ENCODE measurements around the gene PRKACB. TPM values are rescaled to one million over a fixed set of nuclear protein-coding genes. Genes with fewer than 3 reads are reported as not detected.
"Not testable (repeated sequence)": the region's sequence is repeated elsewhere in the genome, so short reads cannot be mapped to it uniquely, and the experiment has no call there.

Gene PRKACB
- 10 to 100 TPM; 26.7 to 35.6 (median 33.8) TPM for total RNA-seq

DNA sequence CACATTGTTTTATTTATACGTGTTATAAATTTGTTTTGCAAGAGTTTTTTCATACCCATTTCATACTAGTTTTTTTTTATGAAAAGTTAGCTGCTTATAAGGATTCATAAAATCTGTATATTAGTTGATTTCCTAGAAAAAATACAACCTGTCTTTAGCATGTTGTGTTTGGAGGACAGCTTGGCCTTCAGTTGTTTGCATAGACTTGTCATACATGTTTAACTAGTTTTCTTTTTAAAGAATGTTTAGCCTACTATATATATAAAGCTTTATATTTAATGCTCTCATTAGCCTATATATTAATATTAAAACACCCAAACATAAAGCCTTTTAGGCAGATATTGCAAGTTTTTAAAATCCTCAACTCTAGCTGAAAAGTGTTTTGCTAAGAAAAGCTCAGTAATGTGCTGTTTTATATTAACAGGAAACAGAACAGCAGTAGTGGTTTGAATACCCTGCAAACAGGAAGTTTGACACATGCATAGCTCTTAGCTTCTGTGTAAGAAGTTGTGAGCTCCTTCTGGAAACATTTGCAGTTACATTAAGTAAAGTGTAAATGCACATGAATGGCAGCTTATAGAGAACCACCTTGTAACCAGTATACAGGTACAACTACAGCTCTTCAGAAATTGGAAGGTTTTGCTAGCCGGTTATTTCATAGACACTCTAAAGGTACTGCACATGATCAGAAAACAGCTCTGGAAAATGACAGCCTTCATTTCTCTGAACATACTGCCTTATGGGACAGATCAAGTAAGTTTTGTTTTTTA lies at the start of gene PRKACB:
Gene PRKACB, plus strand, starts transcription at position 476 of the 770 bp plus-strand sequence. Its CDS starts 91 bp downstream, at position 567.
- Histone ChIP-seq H3K36me3 (no peaks in the 10 kb centered on the region), H3K27ac (peak within 1 kb of the TSS in 2 of 3 donors; percentile 24 to 31), H3K9me3 (no peaks in the 10 kb centered on the region), H3K4me1 (peaks cover 10 to 12% of the 10 kb centered on the region in 2 donors), H3K4me3 (replicated peaks in 1 of 3) (no peak within 1 kb of the TSS), H3K27me3 (no peaks in the 10 kb centered on the region)
- 60 to 61% methylated on average over 2 of the region's 2 CpGs for WGBS, 2 donors
- intact Hi-C loops (cut with DNase I): no loop called here
- TF ChIP-seq POLR2A (IDR thresholded peaks at IDR 0.05): peak in 1 of 2 donors; percentile 23
- TF ChIP-seq, protein P1, sequence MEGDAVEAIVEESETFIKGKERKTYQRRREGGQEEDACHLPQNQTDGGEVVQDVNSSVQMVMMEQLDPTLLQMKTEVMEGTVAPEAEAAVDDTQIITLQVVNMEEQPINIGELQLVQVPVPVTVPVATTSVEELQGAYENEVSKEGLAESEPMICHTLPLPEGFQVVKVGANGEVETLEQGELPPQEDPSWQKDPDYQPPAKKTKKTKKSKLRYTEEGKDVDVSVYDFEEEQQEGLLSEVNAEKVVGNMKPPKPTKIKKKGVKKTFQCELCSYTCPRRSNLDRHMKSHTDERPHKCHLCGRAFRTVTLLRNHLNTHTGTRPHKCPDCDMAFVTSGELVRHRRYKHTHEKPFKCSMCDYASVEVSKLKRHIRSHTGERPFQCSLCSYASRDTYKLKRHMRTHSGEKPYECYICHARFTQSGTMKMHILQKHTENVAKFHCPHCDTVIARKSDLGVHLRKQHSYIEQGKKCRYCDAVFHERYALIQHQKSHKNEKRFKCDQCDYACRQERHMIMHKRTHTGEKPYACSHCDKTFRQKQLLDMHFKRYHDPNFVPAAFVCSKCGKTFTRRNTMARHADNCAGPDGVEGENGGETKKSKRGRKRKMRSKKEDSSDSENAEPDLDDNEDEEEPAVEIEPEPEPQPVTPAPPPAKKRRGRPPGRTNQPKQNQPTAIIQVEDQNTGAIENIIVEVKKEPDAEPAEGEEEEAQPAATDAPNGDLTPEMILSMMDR (IDR thresholded peaks at IDR 0.05): no peak
- DNase-seq: no peak

DNA sequence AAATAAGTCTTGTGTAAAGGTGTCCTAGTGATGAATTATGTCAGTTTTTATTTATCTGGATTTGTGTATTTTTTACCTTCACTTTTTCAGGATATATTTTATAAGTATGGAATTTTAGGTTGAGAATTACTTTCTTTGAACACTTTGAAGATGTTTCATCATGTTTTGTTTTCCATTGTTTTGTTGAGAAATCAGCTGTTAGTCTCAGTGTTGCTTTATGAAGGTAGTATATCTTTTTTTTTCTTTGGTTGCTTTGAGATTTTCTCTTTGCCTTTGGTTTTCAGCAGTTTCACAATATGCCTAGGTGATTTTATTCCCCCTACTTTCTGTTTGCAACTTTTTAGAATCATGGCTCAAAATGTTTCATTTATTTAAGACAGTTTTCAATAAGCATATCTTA lies 48.8 kb upstream of the PRKACB start:
- TF ChIP-seq, protein P1 (IDR thresholded peaks at IDR 0.05): no peak
- no peak for TF ChIP-seq POLR2A (IDR thresholded peaks at IDR 0.05)
- Histone ChIP-seq H3K4me3 (replicated peaks in 1 of 3) (no peak overlapping the region), H3K36me3 (no peaks in the 10 kb centered on the region), H3K4me1 (no peaks in the 10 kb centered on the region), H3K27ac (no peak overlapping the region), H3K27me3 (no peaks in the 10 kb centered on the region), H3K9me3 (no peaks in the 10 kb centered on the region)
- DNase-seq: no peak
- intact Hi-C loops (cut with DNase I): no loop called here

DNA sequence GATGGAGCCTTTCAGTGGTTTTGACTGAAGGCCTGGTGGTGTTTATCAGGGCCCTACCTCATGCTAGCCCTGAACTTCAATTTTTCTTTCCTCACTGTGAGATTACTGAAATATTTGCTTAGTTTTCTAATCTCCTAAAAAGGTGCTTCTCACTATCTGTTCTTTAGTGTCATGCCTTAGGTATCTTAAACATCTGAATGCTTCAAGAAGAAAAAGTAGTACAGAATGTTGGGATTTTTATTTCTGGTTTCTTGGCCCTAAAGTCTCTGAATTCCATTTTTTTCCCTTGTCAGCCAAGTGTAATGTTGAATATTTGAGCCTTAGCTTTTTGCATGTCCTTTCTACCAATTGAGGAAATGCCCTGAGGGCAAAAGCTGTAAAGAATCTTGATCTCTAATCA lies 47.9 kb upstream of the PRKACB start:
- Histone ChIP-seq H3K4me3 (replicated peaks in 1 of 3) (no peak overlapping the region), H3K36me3 (no peaks in the 10 kb centered on the region), H3K27me3 (no peaks in the 10 kb centered on the region), H3K9me3 (no peaks in the 10 kb centered on the region), H3K4me1 (no peaks in the 10 kb centered on the region), H3K27ac (no peak overlapping the region)
- intact Hi-C loops (cut with DNase I): no loop called here
- DNase-seq: no peak
- TF ChIP-seq POLR2A (IDR thresholded peaks at IDR 0.05): no peak
- TF ChIP-seq, protein P1 (IDR thresholded peaks at IDR 0.05): no peak

DNA sequence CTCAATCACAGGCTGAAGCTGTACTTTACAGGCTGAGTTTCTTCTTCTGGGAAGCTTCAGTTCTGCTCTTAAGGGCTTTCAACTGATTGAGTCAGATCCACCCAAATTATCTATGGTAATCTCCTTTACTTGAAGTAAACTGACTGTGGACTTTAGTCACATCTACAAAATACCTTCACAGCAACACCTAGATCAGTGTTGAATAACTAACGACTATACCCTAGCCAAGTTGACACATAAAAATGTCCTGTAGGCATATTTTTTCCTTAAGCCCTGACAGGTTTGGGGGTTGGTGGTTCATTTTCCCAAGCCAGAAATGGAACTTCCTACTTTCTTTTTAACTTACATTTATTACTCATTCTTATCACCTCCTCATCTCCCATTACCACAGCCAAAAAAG lies 42.9 kb upstream of the PRKACB start:
- no peak for TF ChIP-seq POLR2A (IDR thresholded peaks at IDR 0.05)
- TF ChIP-seq, protein P1 (IDR thresholded peaks at IDR 0.05): no peak
- Histone ChIP-seq H3K4me3 (replicated peaks in 1 of 3) (no peak overlapping the region), H3K4me1 (peaks cover 0 to 11% of the 10 kb centered on the region in 2 donors), H3K27me3 (no peaks in the 10 kb centered on the region), H3K36me3 (no peaks in the 10 kb centered on the region), H3K9me3 (no peaks in the 10 kb centered on the region), H3K27ac (no peak overlapping the region)
- intact Hi-C loops (cut with DNase I): no loop called here
- no peak for DNase-seq
- WGBS, 2 donors: 81 to 83% methylated on average over 1 of the region's 1 CpG

DNA sequence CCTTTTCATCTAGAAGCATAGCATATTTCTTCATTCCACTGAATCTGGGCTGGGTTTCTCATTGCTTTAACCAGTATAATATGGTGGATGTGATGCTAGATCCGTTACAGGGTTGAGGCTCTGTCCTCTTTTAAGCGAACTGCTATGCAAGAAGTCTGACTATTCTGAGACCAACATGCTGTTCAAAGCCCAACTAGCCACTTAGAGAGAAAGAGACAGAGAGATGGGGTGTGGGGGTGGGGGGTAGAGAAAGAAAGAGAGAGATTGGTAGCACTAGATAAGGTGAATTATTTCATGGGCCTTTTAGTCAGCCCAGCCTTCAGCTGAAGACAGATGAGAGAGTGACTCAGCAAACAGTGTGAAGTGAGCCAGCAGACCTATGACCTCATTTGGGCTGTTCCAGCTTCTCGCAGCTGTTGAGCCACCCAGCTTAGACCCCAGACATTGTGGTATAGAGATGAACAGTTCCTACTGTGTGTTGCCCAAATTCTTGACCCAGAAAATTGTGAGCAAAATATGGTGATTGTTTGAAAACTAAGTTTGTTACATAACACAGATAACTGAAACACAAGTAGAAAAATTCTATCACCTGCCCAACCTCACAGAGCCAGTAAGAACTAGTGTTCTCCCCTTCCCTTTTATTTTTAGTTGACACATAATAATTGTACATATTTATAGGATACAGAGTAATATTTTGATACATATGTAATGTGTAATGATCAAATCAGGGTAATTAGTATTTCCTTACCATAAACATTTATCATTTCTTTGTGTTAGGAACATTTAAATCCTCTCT lies 40.7 kb upstream of the PRKACB start:
- no peaks in the 10 kb centered on the region for H3K27me3 ChIP-seq
- H3K36me3 ChIP-seq: no peaks in the 10 kb centered on the region
- TF ChIP-seq, protein P1 (IDR thresholded peaks at IDR 0.05): no peak
- TF ChIP-seq POLR2A (IDR thresholded peaks at IDR 0.05): no peak
- no peak overlapping the region for H3K4me3 ChIP-seq (replicated peaks in 1 of 3)
- H3K27ac ChIP-seq: peak overlapping the region; percentile 22 to 44 (median 38)
- intact Hi-C loops (cut with DNase I): no loop called here
- WGBS, 2 donors: 73 to 74% methylated on average over 3 of the region's 3 CpGs
- peak; percentile 58 for DNase-seq
- no peaks in the 10 kb centered on the region for H3K9me3 ChIP-seq
- H3K4me1 ChIP-seq: peaks cover 0 to 11% of the 10 kb centered on the region in 2 donors

DNA sequence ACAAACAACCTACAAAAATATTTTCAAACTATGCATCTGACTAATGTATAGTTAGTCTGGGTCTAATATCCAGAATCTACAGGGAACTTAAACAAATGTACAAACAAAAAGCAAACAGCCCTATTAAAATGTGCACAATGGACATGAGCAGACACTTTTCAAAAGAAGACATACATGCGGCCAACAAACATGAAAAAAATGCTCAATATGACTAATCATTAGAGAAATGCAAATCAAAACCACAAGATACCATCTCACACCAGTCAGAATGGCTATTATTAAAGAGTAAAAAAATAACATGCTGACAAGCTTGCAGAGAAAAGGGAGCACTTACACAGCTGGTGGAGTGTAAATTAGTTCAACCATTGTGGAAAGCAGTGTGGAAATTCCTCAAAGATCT lies 36.5 kb upstream of the PRKACB start:
- intact Hi-C loops (cut with DNase I); H3K9me3 ChIP-seq; DNase-seq; H3K4me3 ChIP-seq (replicated peaks in 1 of 3); H3K36me3 ChIP-seq; H3K27me3 ChIP-seq; H3K27ac ChIP-seq: not testable (repeated sequence)
- peaks cover 0 to 11% of the 10 kb centered on the region in 2 donors for H3K4me1 ChIP-seq
- WGBS, 2 donors: 92 to 95% methylated on average over 1 of the region's 1 CpG
